H9 (cell line): ENCODE measurements around the gene ZNF407. TPM values are rescaled to one million over a fixed set of nuclear protein-coding genes. Genes with fewer than 3 reads are reported as not detected.

Experiments
- DNase-seq: peaks from one replicate; pipeline ENCODE4 v3.0.0-alpha.2; 2017
- H2AFZ ChIP-seq: one replicate; pipeline ENCODE4 v1.6.1; 2013; ENCODE audit warnings: mild to moderate bottlenecking, low read length, control low read depth, moderate library complexity
- H2AK5ac ChIP-seq: 2 replicates; pipeline ENCODE4 v1.6.1; 2013; ENCODE audit warnings: low read length, control low read depth, mixed read lengths; ENCODE audit not compliant: insufficient read length
- H2BK120ac ChIP-seq: one replicate; pipeline ENCODE4 v1.6.1; 2013; ENCODE audit warnings: low read depth, mild to moderate bottlenecking, low read length, control low read depth, inconsistent platforms; ENCODE audit not compliant: poor library complexity, severe bottlenecking
- H2BK12ac ChIP-seq: 2 replicates; pipeline ENCODE4 v1.6.1; 2013; ENCODE audit warnings: low read length, control low read depth, mixed read lengths, low read depth; ENCODE audit not compliant: insufficient read length
- H2BK15ac ChIP-seq: 2 replicates; pipeline ENCODE4 v1.6.1; 2013; ENCODE audit warnings: low read depth, low read length, control low read depth
- H2BK20ac ChIP-seq: one replicate; pipeline ENCODE4 v1.6.1; 2013; ENCODE audit warnings: low read depth, mild to moderate bottlenecking, low read length, control low read depth, inconsistent platforms; ENCODE audit not compliant: poor library complexity, severe bottlenecking
- H2BK5ac ChIP-seq: 2 replicates; pipeline ENCODE4 v1.6.1; 2013; ENCODE audit warnings: low read length, control low read depth, mixed read lengths; ENCODE audit not compliant: insufficient read length
- H3K14ac ChIP-seq: 2 replicates; pipeline ENCODE4 v1.6.1; 2013; ENCODE audit warnings: low read length, control low read depth; ENCODE audit not compliant: insufficient read depth
- H3K18ac ChIP-seq: 2 replicates; pipeline ENCODE4 v1.6.1; 2013; ENCODE audit warnings: low read depth, mild to moderate bottlenecking, mixed read lengths, low read length, control low read depth; ENCODE audit not compliant: insufficient read length
- H3K23ac ChIP-seq: 2 replicates; pipeline ENCODE4 v1.6.1; 2013; ENCODE audit warnings: low read length, control low read depth, mixed read lengths, low read depth; ENCODE audit not compliant: insufficient read length
- H3K23me2 ChIP-seq: 2 replicates; pipeline ENCODE4 v1.6.1; 2013; ENCODE audit warnings: low read depth, mild to moderate bottlenecking, mixed read lengths, low read length, control low read depth; ENCODE audit not compliant: insufficient read length, poor library complexity, severe bottlenecking
- H3K27ac ChIP-seq: 2 replicates; pipeline ENCODE4 v1.5.1; 2013; ENCODE audit warnings: low read length, control low read depth, mixed read lengths, low read depth; ENCODE audit not compliant: insufficient read length
- H3K27me3 ChIP-seq: 2 replicates; pipeline ENCODE4 v1.6.1; 2013; ENCODE audit warnings: low read length, control low read depth, inconsistent platforms; ENCODE audit not compliant: insufficient read depth
- H3K4ac ChIP-seq: 2 replicates; pipeline ENCODE4 v1.6.1; 2013; ENCODE audit warnings: low read depth, mild to moderate bottlenecking, control low read depth, inconsistent platforms, low read length, moderate library complexity
- H3K4me1 ChIP-seq: 2 replicates; pipeline ENCODE4 v1.6.1; 2013; ENCODE audit warnings: low read length, control low read depth, inconsistent platforms; ENCODE audit not compliant: insufficient read depth
- H3K4me2 ChIP-seq: 2 replicates; pipeline ENCODE4 v1.6.1; 2013; ENCODE audit warnings: low read length, control low read depth, mixed read lengths; ENCODE audit not compliant: insufficient read length, insufficient read depth
- H3K56ac ChIP-seq: 2 replicates; pipeline ENCODE4 v1.6.1; 2013; ENCODE audit warnings: low read depth, mild to moderate bottlenecking, mixed read lengths, low read length, control low read depth; ENCODE audit not compliant: insufficient read length
- H3K79me1 ChIP-seq: 2 replicates; pipeline ENCODE4 v1.6.1; 2013; ENCODE audit warnings: low read depth, mild to moderate bottlenecking, moderate library complexity, low read length, control low read depth, inconsistent platforms; ENCODE audit not compliant: insufficient read depth, poor library complexity, severe bottlenecking
- H3K79me2 ChIP-seq: 2 replicates; pipeline ENCODE4 v1.6.1; 2013; ENCODE audit warnings: low read length, control low read depth, inconsistent platforms; ENCODE audit not compliant: insufficient read depth
- H3K9ac ChIP-seq: 2 replicates; pipeline ENCODE4 v1.6.1; 2013; ENCODE audit warnings: low read length, control low read depth, mixed read lengths; ENCODE audit not compliant: insufficient read length; ENCODE audit errors: extremely low read depth
- H3K9me3 ChIP-seq: one replicate; pipeline ENCODE4 v1.6.1; 2013; ENCODE audit warnings: low read depth, low read length, inconsistent platforms; ENCODE audit not compliant: control insufficient read depth
- H3T11ph ChIP-seq: one replicate; pipeline ENCODE4 v1.6.1; 2013; ENCODE audit warnings: mild to moderate bottlenecking, low read length, control low read depth, inconsistent platforms
- H4K20me1 ChIP-seq: one replicate; pipeline ENCODE4 v1.6.1; 2013; ENCODE audit not compliant: control insufficient read depth, insufficient read length, insufficient read depth
- H4K5ac ChIP-seq: 2 replicates; pipeline ENCODE4 v1.6.1; 2013; ENCODE audit warnings: low read depth, mild to moderate bottlenecking, mixed read lengths, low read length, control low read depth; ENCODE audit not compliant: insufficient read length
- H4K8ac ChIP-seq: replicated peaks from 2 replicates; pipeline ENCODE4 v1.6.1; 2013; ENCODE audit warnings: low read length, control low read depth, mixed read lengths, low read depth; ENCODE audit not compliant: insufficient read length
- H4K91ac ChIP-seq: 2 replicates; pipeline ENCODE4 v1.6.1; 2013; ENCODE audit warnings: low read depth, mild to moderate bottlenecking, moderate library complexity, mixed read lengths, low read length, control low read depth; ENCODE audit not compliant: insufficient read length
- H3K27ac Mint-ChIP-seq, 3 experiments: 2 replicates in 2 of 3; 3 replicates in 1 of 3; pipeline ENCODE4 v1.8.0; 2020 to 2021; ENCODE audit warnings: mixed read lengths in 3 of 3, mild to moderate bottlenecking in 1 of 3, moderate library complexity in 1 of 3
- H3K27me3 Mint-ChIP-seq: 2 replicates; pipeline ENCODE4 v1.8.0; 2021; ENCODE audit warnings: low read depth, mild to moderate bottlenecking, moderate library complexity, mixed read lengths
- H3K36me3 Mint-ChIP-seq, 3 experiments: 2 replicates in 2 of 3; 3 replicates in 1 of 3; pipeline ENCODE4 v1.8.0; 2020 to 2021; ENCODE audit warnings: low read depth in 3 of 3, mixed read lengths in 3 of 3; ENCODE audit not compliant: insufficient read depth in 1 of 3
- H3K4me1 Mint-ChIP-seq, 2 experiments: 2 replicates each; pipeline ENCODE4 v1.8.0; 2020; ENCODE audit warnings: mixed read lengths in 2 of 2
- H3K4me3 Mint-ChIP-seq, 2 experiments: 2 replicates in 1 of 2; 3 replicates in 1 of 2; pipeline ENCODE4 v1.8.0; 2020 to 2021; ENCODE audit warnings: mild to moderate bottlenecking in 2 of 2, mixed read lengths in 2 of 2, moderate library complexity in 1 of 2
- H3K9me3 Mint-ChIP-seq, 2 experiments: 2 replicates in 1 of 2; 3 replicates in 1 of 2; pipeline ENCODE4 v1.8.0; 2020; ENCODE audit warnings: mild to moderate bottlenecking in 2 of 2, mixed read lengths in 2 of 2, moderate library complexity in 1 of 2
- WGBS: extraction: QIAGEN DNeasy Blood & Tissue Kit; methylation state at CpG from one replicate; pipeline ENCODE4 v1.1.7; 2013; ENCODE audit warnings: missing lambda C conversion rate, low lambda C conversion rate, mixed read lengths; ENCODE audit not compliant: insufficient read length; ENCODE audit errors: extremely low coverage; 5-methylcytosine and 5-hydroxymethylcytosine counted together
- total RNA-seq: library from RNA; stranded (reverse); gene quantifications from 2 replicates; pipeline ENCODE4 v1.2.1, GENCODE V29; 2021
- TF ChIP-seq, protein P1 (sequence below): fragments of 200-600 bp; sonication (generic); conservative IDR thresholded peaks from 3 replicates; pipeline ENCODE4 v1.8.0; 2021; ENCODE audit warnings: antibody characterized with exemption, mild to moderate bottlenecking

ZNF407 gene
- total RNA-seq, 1 experiment from 2014 or later, result 8.7 TPM

DNA sequence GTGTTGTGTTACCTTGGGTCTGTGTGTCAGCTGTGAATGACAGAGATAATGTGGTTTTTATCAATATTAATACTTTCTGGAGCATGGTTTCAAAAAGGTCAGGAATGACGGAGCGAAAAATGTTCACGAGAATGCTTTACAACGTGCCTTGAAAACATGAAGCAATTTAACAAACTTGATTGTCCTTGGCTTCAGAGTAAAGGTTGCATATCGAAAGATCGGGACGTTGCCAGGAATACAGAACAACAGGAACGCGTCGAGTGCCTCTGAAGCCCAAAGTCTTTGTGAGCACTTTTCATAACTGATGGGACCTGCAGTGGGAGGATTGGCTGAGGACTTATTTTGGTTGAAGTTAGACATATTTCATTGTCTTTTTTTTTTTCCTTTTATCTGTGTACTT is 206.1 kb downstream of the ZNF407 start:
- Mint-ChIP-seq H3K36me3 (no peaks in the 10 kb centered on the region), H3K4me1 (peaks cover 46 to 58% of the 10 kb centered on the region in 2 experiments), H3K27me3 (no peaks in the 10 kb centered on the region), H3K4me3 (no peak overlapping the region; a peak in 1 of 5 replicates), H3K9me3 (no peaks in the 10 kb centered on the region), H3K27ac (peak overlapping the region in 2 of 3 experiments; percentile 83 to 84; a peak in 5 of 7 replicates)
- Histone ChIP-seq H3K9me3 (no peaks in the 10 kb centered on the region), H2BK12ac (no peak overlapping the region), H4K8ac (no peak overlapping the region), H3K4me2 (no peak overlapping the region), H3K56ac (no peak overlapping the region), H3K4me1 (peaks cover 6% of the 10 kb centered on the region; the same call in 1 of the 2 replicates), H2AK5ac (no peak overlapping the region), H2BK15ac (no peak overlapping the region), H3K27ac (no peak overlapping the region), H3K14ac (no peak overlapping the region), H3K27me3 (no peaks in the 10 kb centered on the region), H4K91ac (no peak overlapping the region), H2AFZ (no peak overlapping the region), H3T11ph (no peak overlapping the region), H4K5ac (no peak overlapping the region), H3K23ac (no peak overlapping the region), H2BK120ac (no peak overlapping the region), H3K4ac (no peak overlapping the region), H2BK20ac (no peak overlapping the region), H3K79me2 (no peaks in the 10 kb centered on the region), H3K18ac (no peak overlapping the region), H2BK5ac (no peak overlapping the region), H3K79me1 (no peaks in the 10 kb centered on the region), H4K20me1 (no peaks in the 10 kb centered on the region), H3K9ac (no peak overlapping the region), H3K23me2 (no peaks in the 10 kb centered on the region)
- DNase-seq, result no peak
- TF ChIP-seq, protein P1, sequence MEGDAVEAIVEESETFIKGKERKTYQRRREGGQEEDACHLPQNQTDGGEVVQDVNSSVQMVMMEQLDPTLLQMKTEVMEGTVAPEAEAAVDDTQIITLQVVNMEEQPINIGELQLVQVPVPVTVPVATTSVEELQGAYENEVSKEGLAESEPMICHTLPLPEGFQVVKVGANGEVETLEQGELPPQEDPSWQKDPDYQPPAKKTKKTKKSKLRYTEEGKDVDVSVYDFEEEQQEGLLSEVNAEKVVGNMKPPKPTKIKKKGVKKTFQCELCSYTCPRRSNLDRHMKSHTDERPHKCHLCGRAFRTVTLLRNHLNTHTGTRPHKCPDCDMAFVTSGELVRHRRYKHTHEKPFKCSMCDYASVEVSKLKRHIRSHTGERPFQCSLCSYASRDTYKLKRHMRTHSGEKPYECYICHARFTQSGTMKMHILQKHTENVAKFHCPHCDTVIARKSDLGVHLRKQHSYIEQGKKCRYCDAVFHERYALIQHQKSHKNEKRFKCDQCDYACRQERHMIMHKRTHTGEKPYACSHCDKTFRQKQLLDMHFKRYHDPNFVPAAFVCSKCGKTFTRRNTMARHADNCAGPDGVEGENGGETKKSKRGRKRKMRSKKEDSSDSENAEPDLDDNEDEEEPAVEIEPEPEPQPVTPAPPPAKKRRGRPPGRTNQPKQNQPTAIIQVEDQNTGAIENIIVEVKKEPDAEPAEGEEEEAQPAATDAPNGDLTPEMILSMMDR, result no peak
- no CpG with 5 or more reads among the region's 10 CpGs for WGBS
